ENCODE results near the gene ATP8A2. TPM values are rescaled to one million over a fixed set of nuclear protein-coding genes. Genes with fewer than 3 reads are reported as not detected.

Gene ATP8A2
- total RNA-seq, 3 donors from 2014 or later, result under 0.01 to 1.0 (median under 0.01) TPM

GRCh38 chr13:25881136-25881926, 509.6 kb downstream of the ATP8A2 start:
- H3K9me3 ChIP-seq, result no peaks in the 10 kb centered on the region
- peaks cover 0 to 2% of the 10 kb centered on the region in 2 donors for H3K4me1 ChIP-seq
- H3K27ac ChIP-seq, result no peak overlapping the region
- H3K36me3 ChIP-seq, result no peaks in the 10 kb centered on the region
- H3K27me3 ChIP-seq, result no peaks in the 10 kb centered on the region
- intact Hi-C loops (cut with DNase I; ENCODE audit: low total_unique reads), result no loop called here
- TF ChIP-seq POLR2AphosphoS5 (IDR thresholded peaks at IDR 0.05), result no peak
- TF ChIP-seq CTCF (IDR thresholded peaks at IDR 0.05), result no peak
- no peak for TF ChIP-seq POLR2A (IDR thresholded peaks at IDR 0.05)
- DNase-seq (ENCODE audit: low spot score in 2 of 2), result no peak
- peak overlapping the region in 1 of 3 donors; percentile 22 for H3K4me3 ChIP-seq

GRCh38 chr13:25881971-25882451, 510.2 kb downstream of the ATP8A2 start:
- Histone ChIP-seq H3K27ac (no peak overlapping the region), H3K4me1 (peaks cover 0 to 2% of the 10 kb centered on the region in 2 donors), H3K9me3 (no peaks in the 10 kb centered on the region), H3K36me3 (no peaks in the 10 kb centered on the region), H3K27me3 (no peaks in the 10 kb centered on the region), H3K4me3 (peak overlapping the region in 1 of 3 donors; percentile 22)
- intact Hi-C loops (cut with DNase I; ENCODE audit: low total_unique reads), result no loop called here
- TF ChIP-seq POLR2AphosphoS5 (IDR thresholded peaks at IDR 0.05) (no peak), CTCF (IDR thresholded peaks at IDR 0.05) (no peak), POLR2A (IDR thresholded peaks at IDR 0.05) (no peak)
- DNase-seq (ENCODE audit: low spot score in 2 of 2), result no peak

GRCh38 chr13:25882466-25883357, 510.9 kb downstream of the ATP8A2 start:
- Histone ChIP-seq H3K4me3 (no peak overlapping the region), H3K27me3 (no peaks in the 10 kb centered on the region), H3K9me3 (no peaks in the 10 kb centered on the region), H3K4me1 (peaks cover 0 to 2% of the 10 kb centered on the region in 2 donors), H3K36me3 (no peaks in the 10 kb centered on the region), H3K27ac (no peak overlapping the region)
- no peak for DNase-seq (ENCODE audit: low spot score in 2 of 2)
- intact Hi-C loops (cut with DNase I; ENCODE audit: low total_unique reads), result no loop called here
- no peak for TF ChIP-seq POLR2AphosphoS5 (IDR thresholded peaks at IDR 0.05)
- TF ChIP-seq CTCF (IDR thresholded peaks at IDR 0.05), result no peak
- no peak for TF ChIP-seq POLR2A (IDR thresholded peaks at IDR 0.05)

GRCh38 chr13:25885418-25885817, 513.6 kb downstream of the ATP8A2 start:
- intact Hi-C loops (cut with DNase I; ENCODE audit: low total_unique reads), result no loop called here
- Histone ChIP-seq H3K9me3 (no peaks in the 10 kb centered on the region), H3K27me3 (no peaks in the 10 kb centered on the region), H3K36me3 (no peaks in the 10 kb centered on the region), H3K4me1 (peaks cover 0 to 2% of the 10 kb centered on the region in 2 donors), H3K27ac (no peak overlapping the region), H3K4me3 (no peak overlapping the region)
- TF ChIP-seq POLR2AphosphoS5 (IDR thresholded peaks at IDR 0.05), result no peak
- TF ChIP-seq CTCF (IDR thresholded peaks at IDR 0.05), result no peak
- no peak for TF ChIP-seq POLR2A (IDR thresholded peaks at IDR 0.05)
- DNase-seq (ENCODE audit: low spot score in 2 of 2), result no peak
